CD4-positive, alpha-beta T cell treated with Interleukin-15 for 4 hours (primary cell): ENCODE results near the gene PIK3CD.
"Not testable (repeated sequence)": the region's sequence is repeated elsewhere in the genome, so short reads cannot be mapped to it uniquely, and the experiment has no call there.

Source experiments
- DNase-seq: peaks from one replicate; pipeline ENCODE4 v3.0.0-alpha.2; 2020; ENCODE audit warnings: low spot score

Gene PIK3CD

GRCh38 chr1:9621032-9621431 lies 30.5 kb upstream of the PIK3CD start:
- no peak for DNase-seq

GRCh38 chr1:9624081-9624480 lies 27.4 kb upstream of the PIK3CD start:
- no peak for DNase-seq

GRCh38 chr1:9625030-9625429 lies 26.5 kb upstream of the PIK3CD start:
- DNase-seq, result not testable (repeated sequence)

GRCh38 chr1:9626201-9626608 lies 25.3 kb upstream of the PIK3CD start:
- DNase-seq, result peak; percentile 22

GRCh38 chr1:9628541-9629444 lies 22.7 kb upstream of the PIK3CD start:
- DNase-seq, result peak; percentile 78

GRCh38 chr1:9629445-9630201 lies 21.9 kb upstream of the PIK3CD start:
- peak; percentile 71 for DNase-seq

- DNase-seq, result peak; percentile 10
These were observed 21.0 kb upstream of the PIK3CD start for GRCh38 chr1:9630331-9631111.

GRCh38 chr1:9631613-9632012 lies 19.9 kb upstream of the PIK3CD start:
- no peak for DNase-seq

- DNase-seq, result no peak
These were observed 18.0 kb upstream of the PIK3CD start for GRCh38 chr1:9633493-9633892.

- no peak for DNase-seq
These were observed 16.9 kb upstream of the PIK3CD start for GRCh38 chr1:9634582-9634981.

GRCh38 chr1:9639227-9639626 lies 12.3 kb upstream of the PIK3CD start:
- DNase-seq, result no peak

GRCh38 chr1:9643351-9644256 lies 7.9 kb upstream of the PIK3CD start:
- DNase-seq, result no peak

- no peak for DNase-seq
These were observed 5.5 kb upstream of the PIK3CD start for GRCh38 chr1:9646037-9646436.

GRCh38 chr1:9648171-9648570 lies 3.4 kb upstream of the PIK3CD start:
- DNase-seq, result no peak

- no peak for DNase-seq
These were observed 1.8 kb upstream of the PIK3CD start for GRCh38 chr1:9649769-9650168.

- DNase-seq, result no peak
These were observed 339 bp upstream of the PIK3CD start for GRCh38 chr1:9651220-9651564.

GRCh38 chr1:9652379-9653209 lies 1.1 kb downstream of the PIK3CD start:
- peak; percentile 71 for DNase-seq

- no peak for DNase-seq
These were observed 1.6 kb downstream of the PIK3CD start for GRCh38 chr1:9653210-9653490.

GRCh38 chr1:9653491-9654050 lies 2.0 kb downstream of the PIK3CD start:
- peak; percentile 31 for DNase-seq

- peak; percentile 13 for DNase-seq
These were observed 2.7 kb downstream of the PIK3CD start for GRCh38 chr1:9654051-9654833.
